CD4-positive, alpha-beta memory T cell (primary cell): ENCODE results near the gene GREB1L. TPM values are rescaled to one million over a fixed set of nuclear protein-coding genes. Genes with fewer than 3 reads are reported as not detected.

Source experiments
- CTCF ChIA-PET: fragments of 350-600 bp; sonication (Branson Sonifier 250); formaldehyde crosslinking; loops from one replicate; lab custom pipeline; 2021; ENCODE audit warnings: inconsistent platforms; ENCODE audit not compliant: partially characterized antibody; lab: Charles Lee
- POLR2A ChIA-PET: fragments of 350-600 bp; sonication (Branson Sonifier 250); formaldehyde crosslinking; loops from one replicate; lab custom pipeline; 2021; ENCODE audit not compliant: partially characterized antibody; lab: Charles Lee
- DNase-seq, 5 donors: peaks; one replicate each; pipeline versions ENCODE4 v3.0.0 to v3.0.0-alpha.2; 2020 to 2022; ENCODE audit warnings: mixed read lengths in 1 of 5
- H3K27ac ChIP-seq: one replicate; pipeline ENCODE4 v1.7.0; 2013; ENCODE audit warnings: low read depth, low read length
- H3K27me3 ChIP-seq: 2 replicates; pipeline ENCODE4 v1.7.0; 2013; ENCODE audit warnings: mild to moderate bottlenecking, low read length, moderate library complexity; ENCODE audit not compliant: insufficient read depth
- H3K36me3 ChIP-seq: 2 replicates; pipeline ENCODE4 v1.7.0; 2013; ENCODE audit warnings: mild to moderate bottlenecking, low read length, moderate library complexity; ENCODE audit not compliant: insufficient read depth
- H3K4me1 ChIP-seq: 2 replicates; pipeline ENCODE4 v1.7.0; 2013; ENCODE audit warnings: mild to moderate bottlenecking, low read length, moderate library complexity; ENCODE audit not compliant: insufficient read depth
- H3K4me3 ChIP-seq, 2 donors: one replicate each; pipeline ENCODE4 v1.7.0; 2013; ENCODE audit warnings: low read length in 2 of 2, mild to moderate bottlenecking in 1 of 2
- H3K9me3 ChIP-seq, 2 donors: one replicate each; pipeline ENCODE4 v1.7.0; 2013; ENCODE audit warnings: low read length in 2 of 2, control low read depth in 1 of 2; ENCODE audit not compliant: control insufficient read depth in 1 of 2
- H3K27ac Mint-ChIP-seq, 7 donors: one replicate each; pipeline ENCODE4 v1.8.0; 2020 to 2021; ENCODE audit warnings: mixed read lengths in 7 of 7, mild to moderate bottlenecking in 6 of 7, inconsistent platforms in 3 of 7, moderate library complexity in 3 of 7
- H3K27me3 Mint-ChIP-seq, 2 donors: one replicate each; pipeline ENCODE4 v1.8.0; 2020 to 2021; ENCODE audit warnings: mixed read lengths in 2 of 2
- H3K36me3 Mint-ChIP-seq, 2 donors: one replicate each; pipeline ENCODE4 v1.8.0; 2020 to 2021; ENCODE audit warnings: mixed read lengths in 2 of 2, inconsistent platforms in 1 of 2, mild to moderate bottlenecking in 1 of 2
- H3K4me1 Mint-ChIP-seq, 4 donors: one replicate each; pipeline ENCODE4 v1.8.0; 2020 to 2021; ENCODE audit warnings: mixed read lengths in 4 of 4, mild to moderate bottlenecking in 1 of 4
- H3K4me3 Mint-ChIP-seq, 8 donors: one replicate each; pipeline ENCODE4 v1.8.0; 2020 to 2021; ENCODE audit warnings: mixed read lengths in 8 of 8, mild to moderate bottlenecking in 7 of 8, moderate library complexity in 6 of 8, inconsistent platforms in 3 of 8
- H3K9me3 Mint-ChIP-seq, 8 donors: one replicate each; pipeline ENCODE4 v1.8.0; 2020 to 2021; ENCODE audit warnings: mixed read lengths in 8 of 8, mild to moderate bottlenecking in 5 of 8, inconsistent platforms in 3 of 8, moderate library complexity in 1 of 8
- intact Hi-C: fragments of 100-400 bp; cut with micrococcal nuclease; formaldehyde crosslinking; loops from one replicate; pipeline ENCODE4 v1.15.1; 2023
- polyA plus RNA-seq, 2 donors: library from polyadenylated mRNA; unstranded; fragments of 300-500 nt; fragmentation: Illumina TruSeq; gene quantifications; one replicate each; pipeline ENCODE4 v1.2.3, GENCODE V29; 2021
- total RNA-seq, 2 experiments: library from RNA; stranded (reverse); gene quantifications; one replicate each; pipeline ENCODE4 v1.2.3, GENCODE V29; 2021

Gene GREB1L
- total and polyA plus RNA-seq, 4 experiments from 2014 or later = 0.16 TPM; not detected in 3

- Mint-ChIP-seq H3K4me1 (peaks cover 0 to 3% (median 0%) of the 10 kb centered on the region in 4 donors), H3K27me3 (peaks cover 10 to 16% of the 10 kb centered on the region in 2 donors), H3K27ac (no peak overlapping the region), H3K36me3 (no peaks in the 10 kb centered on the region), H3K9me3 (peaks cover 0 to 2% (median 0%) of the 10 kb centered on the region in 8 donors), H3K4me3 (no peak overlapping the region)
- DNase-seq = no peak
- Histone ChIP-seq H3K27me3 (no peaks in the 10 kb centered on the region), H3K36me3 (no peaks in the 10 kb centered on the region), H3K4me3 (no peak overlapping the region), H3K27ac (no peak overlapping the region), H3K9me3 (no peaks in the 10 kb centered on the region), H3K4me1 (no peaks in the 10 kb centered on the region)
- ChIA-PET CTCF (no interaction called here), POLR2A (no interaction called here)
- intact Hi-C loops = no loop called here
Observed at GRCh38 chr18:21463718-21464117, 221.7 kb downstream of the GREB1L start.

GRCh38 chr18:21468514-21469164 lies 226.6 kb downstream of the GREB1L start:
- ChIA-PET CTCF (no interaction called here), POLR2A (no interaction called here)
- H3K36me3 Mint-ChIP-seq = no peaks in the 10 kb centered on the region
- DNase-seq = no peak
- H3K4me3 Mint-ChIP-seq = no peak overlapping the region
- no peak overlapping the region for H3K27ac Mint-ChIP-seq
- H3K27me3 ChIP-seq = no peaks in the 10 kb centered on the region
- no peaks in the 10 kb centered on the region for H3K9me3 ChIP-seq
- H3K4me3 ChIP-seq = no peak overlapping the region
- no peaks in the 10 kb centered on the region for H3K9me3 Mint-ChIP-seq
- no peak overlapping the region for H3K27ac ChIP-seq
- no peaks in the 10 kb centered on the region for H3K4me1 Mint-ChIP-seq
- no peaks in the 10 kb centered on the region for H3K36me3 ChIP-seq
- intact Hi-C loops = no loop called here
- H3K4me1 ChIP-seq = no peaks in the 10 kb centered on the region
- peaks cover under 1 to 10% of the 10 kb centered on the region in 2 donors for H3K27me3 Mint-ChIP-seq

DNA sequence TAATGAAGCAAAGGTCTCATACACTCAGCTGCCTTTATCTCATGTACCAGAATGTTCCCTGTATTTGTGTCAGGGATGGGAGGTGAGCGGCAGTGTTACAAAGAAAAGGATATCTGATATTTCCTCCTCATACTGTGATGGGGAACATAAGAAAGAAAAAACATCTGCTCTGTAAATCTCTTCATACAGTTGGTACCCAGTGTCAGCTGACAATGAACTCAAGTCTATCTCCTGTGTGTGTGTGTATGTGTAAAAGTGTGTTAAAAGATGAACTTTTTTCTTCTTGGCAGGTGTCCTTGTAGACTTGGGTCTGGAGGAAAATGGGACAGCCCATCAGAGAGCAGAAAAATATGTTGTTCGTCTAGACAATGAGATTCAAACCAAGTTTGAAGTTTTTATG lies 230.7 kb downstream of the GREB1L start:
- POLR2A ChIA-PET = no interaction called here
- peaks cover 9 to 14% of the 10 kb centered on the region in 2 donors for H3K27me3 Mint-ChIP-seq
- H3K36me3 ChIP-seq = no peaks in the 10 kb centered on the region
- no peak overlapping the region for H3K27ac ChIP-seq
- no peaks in the 10 kb centered on the region for H3K27me3 ChIP-seq
- H3K4me3 Mint-ChIP-seq = no peak overlapping the region
- intact Hi-C loops = loop anchor here (10.0 kb wide), 1 partner anchor 58 kb away; no protein-coding TSS in a partner anchor
- H3K9me3 ChIP-seq = no peaks in the 10 kb centered on the region
- H3K36me3 Mint-ChIP-seq = no peaks in the 10 kb centered on the region
- H3K4me3 ChIP-seq = no peak overlapping the region
- no peaks in the 10 kb centered on the region for H3K4me1 Mint-ChIP-seq
- no peak overlapping the region for H3K27ac Mint-ChIP-seq
- no peaks in the 10 kb centered on the region for H3K9me3 Mint-ChIP-seq
- no peak for DNase-seq
- no peaks in the 10 kb centered on the region for H3K4me1 ChIP-seq
- CTCF ChIA-PET = interaction anchor here (0.7 to 1.2 kb wide), 2 partner anchors 9 to 11 kb away, joined by 3 to 4 read pairs; no protein-coding TSS in a partner anchor

DNA sequence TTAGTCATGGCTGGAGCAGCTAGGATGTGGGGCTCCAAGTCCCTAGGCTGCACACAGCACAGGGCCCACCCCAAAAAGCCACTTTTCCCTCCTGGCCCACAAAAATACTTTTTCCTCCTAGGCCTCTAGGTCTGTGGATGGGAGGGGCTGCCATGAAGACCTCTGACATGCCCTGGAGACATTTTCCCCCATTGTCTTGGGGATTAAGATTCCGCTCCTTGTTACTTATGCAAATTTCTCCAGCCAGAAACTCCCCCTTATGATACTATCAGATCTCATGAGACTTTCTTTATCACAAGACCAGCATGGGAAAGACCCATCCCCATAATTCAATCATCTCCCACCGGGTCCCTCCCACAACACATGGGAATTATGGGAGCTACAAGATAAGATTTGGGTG lies 232.6 kb downstream of the GREB1L start:
- intact Hi-C loops = loop anchor here (10.0 kb wide), 1 partner anchor 60 kb away; no protein-coding TSS in a partner anchor
- Histone ChIP-seq H3K9me3 (no peaks in the 10 kb centered on the region), H3K4me1 (no peaks in the 10 kb centered on the region), H3K27ac (no peak overlapping the region), H3K27me3 (no peaks in the 10 kb centered on the region), H3K36me3 (no peaks in the 10 kb centered on the region), H3K4me3 (no peak overlapping the region)
- no peak for DNase-seq
- POLR2A ChIA-PET = no interaction called here
- no peaks in the 10 kb centered on the region for H3K36me3 Mint-ChIP-seq
- no peak overlapping the region for H3K4me3 Mint-ChIP-seq
- CTCF ChIA-PET = no interaction called here
- H3K27ac Mint-ChIP-seq = no peak overlapping the region
- peaks cover 11 to 14% of the 10 kb centered on the region in 2 donors for H3K27me3 Mint-ChIP-seq
- H3K4me1 Mint-ChIP-seq = no peaks in the 10 kb centered on the region
- H3K9me3 Mint-ChIP-seq = no peaks in the 10 kb centered on the region

GRCh38 chr18:21479721-21480120 lies 237.7 kb downstream of the GREB1L start:
- Mint-ChIP-seq H3K27ac (no peak overlapping the region), H3K4me3 (no peak overlapping the region), H3K36me3 (no peaks in the 10 kb centered on the region), H3K27me3 (peaks cover 14 to 15% of the 10 kb centered on the region in 2 donors), H3K4me1 (no peaks in the 10 kb centered on the region), H3K9me3 (no peaks in the 10 kb centered on the region)
- no peak overlapping the region for H3K4me3 ChIP-seq
- ChIA-PET POLR2A (no interaction called here), CTCF (interaction anchor here (1.7 kb wide), 1 partner anchor 10 kb away, joined by 5 read pairs; no protein-coding TSS in a partner anchor)
- no peak for DNase-seq
- no peaks in the 10 kb centered on the region for H3K9me3 ChIP-seq
- no peaks in the 10 kb centered on the region for H3K4me1 ChIP-seq
- intact Hi-C loops = loop anchor here (10.0 kb wide), 1 partner anchor 65 kb away; no protein-coding TSS in a partner anchor
- no peaks in the 10 kb centered on the region for H3K27me3 ChIP-seq
- no peaks in the 10 kb centered on the region for H3K36me3 ChIP-seq
- no peak overlapping the region for H3K27ac ChIP-seq

DNA sequence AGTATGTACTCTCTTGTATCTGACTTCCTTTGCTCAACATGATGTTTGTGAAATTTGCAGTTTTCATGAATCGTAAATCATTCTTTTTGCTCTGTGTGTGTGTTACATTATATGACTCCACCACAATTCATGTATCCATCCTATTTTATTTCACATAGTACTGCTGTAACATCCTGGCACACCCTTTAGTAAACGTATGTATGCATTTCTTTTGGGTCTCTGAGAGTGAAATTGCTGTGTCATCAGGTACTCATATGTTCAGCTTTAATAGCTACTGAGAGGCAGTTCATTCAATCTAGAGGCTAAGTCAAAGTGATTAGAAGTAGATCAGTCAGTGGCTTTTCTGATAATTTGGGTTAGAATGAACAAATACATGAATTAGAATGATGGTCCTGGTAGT lies 239.7 kb downstream of the GREB1L start:
- intact Hi-C loops = no loop called here
- Mint-ChIP-seq H3K27ac (no peak overlapping the region), H3K4me3 (no peak overlapping the region), H3K9me3 (no peaks in the 10 kb centered on the region), H3K27me3 (peaks cover 11 to 19% of the 10 kb centered on the region in 2 donors), H3K4me1 (no peaks in the 10 kb centered on the region), H3K36me3 (no peaks in the 10 kb centered on the region)
- Histone ChIP-seq H3K4me3 (no peak overlapping the region), H3K27me3 (no peaks in the 10 kb centered on the region), H3K27ac (no peak overlapping the region), H3K4me1 (no peaks in the 10 kb centered on the region), H3K36me3 (no peaks in the 10 kb centered on the region), H3K9me3 (no peaks in the 10 kb centered on the region)
- DNase-seq = no peak
- ChIA-PET CTCF (interaction anchor here (0.6 kb wide), 1 partner anchor 9 kb away, joined by 3 read pairs; no protein-coding TSS in a partner anchor), POLR2A (no interaction called here)

GRCh38 chr18:21483051-21483450 lies 241.0 kb downstream of the GREB1L start:
- H3K9me3 Mint-ChIP-seq = no peaks in the 10 kb centered on the region
- Histone ChIP-seq H3K4me1 (no peaks in the 10 kb centered on the region), H3K4me3 (no peak overlapping the region), H3K9me3 (no peaks in the 10 kb centered on the region), H3K27me3 (no peaks in the 10 kb centered on the region), H3K36me3 (no peaks in the 10 kb centered on the region), H3K27ac (no peak overlapping the region)
- H3K4me3 Mint-ChIP-seq = no peak overlapping the region
- H3K36me3 Mint-ChIP-seq = no peaks in the 10 kb centered on the region
- peaks cover 11 to 19% of the 10 kb centered on the region in 2 donors for H3K27me3 Mint-ChIP-seq
- POLR2A ChIA-PET = no interaction called here
- CTCF ChIA-PET = interaction anchor here (1.0 kb wide), 1 partner anchor 11 kb away, joined by 4 read pairs; no protein-coding TSS in a partner anchor
- H3K27ac Mint-ChIP-seq = no peak overlapping the region
- no peaks in the 10 kb centered on the region for H3K4me1 Mint-ChIP-seq
- no peak for DNase-seq
- intact Hi-C loops = no loop called here
